Parathyroid adenoma (tissue), 2 donors: ENCODE data around the gene HKDC1.

ENCODE experiments used
- H2AFZ ChIP-seq: fragments of 300-600 bp; sonication (generic); one replicate; pipeline ENCODE4 v1.7.0; 2017; ENCODE audit warnings: antibody characterized with exemption, mild to moderate bottlenecking
- H3K27ac ChIP-seq: fragments of 300-600 bp; sonication (generic); one replicate; pipeline ENCODE4 v1.7.0; 2017
- H3K27me3 ChIP-seq: fragments of 300-600 bp; sonication (generic); one replicate; pipeline ENCODE4 v1.7.0; 2017; ENCODE audit warnings: low read length; ENCODE audit not compliant: control insufficient read depth, insufficient read depth
- H3K36me3 ChIP-seq: fragments of 300-600 bp; sonication (generic); one replicate; pipeline ENCODE4 v1.7.0; 2017; ENCODE audit warnings: low read length; ENCODE audit not compliant: control insufficient read depth, insufficient read depth
- H3K4me1 ChIP-seq: fragments of 300-600 bp; sonication (generic); one replicate; pipeline ENCODE4 v1.7.0; 2017; ENCODE audit warnings: control low read depth
- H3K4me2 ChIP-seq: fragments of 300-600 bp; sonication (generic); one replicate; pipeline ENCODE4 v1.7.0; 2017; ENCODE audit warnings: low read length
- H3K4me3 ChIP-seq: fragments of 300-600 bp; sonication (generic); one replicate; pipeline ENCODE4 v1.7.0; 2017; ENCODE audit warnings: low read depth, low read length
- H3K79me2 ChIP-seq: fragments of 300-600 bp; sonication (generic); one replicate; pipeline ENCODE4 v1.7.0; 2017; ENCODE audit warnings: control low read depth
- H3K9ac ChIP-seq: fragments of 300-600 bp; sonication (generic); one replicate; pipeline ENCODE4 v1.7.0; 2017; ENCODE audit warnings: mild to moderate bottlenecking
- H3K9me3 ChIP-seq: fragments of 300-600 bp; sonication (generic); one replicate; pipeline ENCODE4 v1.7.0; 2017; ENCODE audit warnings: low read length; ENCODE audit not compliant: control insufficient read depth
- TF ChIP-seq, protein P1 (sequence below): fragments of 300-600 bp; sonication (generic); IDR thresholded peaks from one replicate; pipeline ENCODE4 v1.7.0; 2017; ENCODE audit warnings: antibody characterized with exemption, mild to moderate bottlenecking
- donor health status: primary hyperparathyroidism.

The HKDC1 gene

DNA sequence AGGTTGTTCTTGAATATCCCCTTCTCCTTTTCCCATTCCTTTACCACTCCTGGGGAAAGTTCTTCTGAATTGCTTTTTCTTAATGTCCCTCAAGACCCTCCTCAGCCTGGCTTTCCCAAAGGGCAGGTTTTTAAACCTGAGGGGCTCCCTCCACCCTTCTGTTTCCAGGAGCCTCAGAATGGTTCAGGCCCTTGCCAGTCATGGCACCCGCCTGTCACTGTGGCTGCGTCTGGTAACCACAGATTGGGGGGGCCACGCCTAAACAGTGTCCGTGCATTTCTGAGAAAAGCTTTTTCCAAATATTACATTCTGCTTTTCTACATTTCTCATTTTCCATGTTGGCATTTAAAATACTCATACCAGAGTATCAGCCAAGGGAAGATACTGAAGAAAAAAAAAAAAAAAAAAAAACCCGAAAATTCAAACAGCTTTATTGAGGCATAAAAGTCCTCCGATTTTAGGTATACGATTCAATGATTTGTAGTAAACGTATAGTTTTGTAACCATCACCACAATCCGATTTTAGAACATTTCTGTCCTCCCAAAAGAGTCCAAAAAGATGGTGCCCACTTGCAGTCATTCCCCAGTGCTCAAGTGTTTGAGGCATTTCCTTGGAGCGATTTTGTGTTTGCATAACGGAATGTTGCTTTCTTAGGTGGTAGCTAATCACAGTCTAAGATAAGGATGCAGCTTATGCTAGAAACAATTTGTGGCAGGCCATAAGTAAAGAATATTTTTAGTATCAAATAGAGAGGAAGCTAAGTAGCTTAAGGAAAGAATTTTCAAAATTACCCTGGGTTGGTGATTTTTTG lies 22.1 kb downstream of the HKDC1 start:
- no peak overlapping the region for H3K4me3 ChIP-seq
- no peaks in the 10 kb centered on the region for H3K4me1 ChIP-seq
- H3K9me3 ChIP-seq = no peaks in the 10 kb centered on the region
- no peak overlapping the region for H3K4me2 ChIP-seq
- no peaks in the 10 kb centered on the region for H3K36me3 ChIP-seq
- H3K9ac ChIP-seq = no peak overlapping the region
- H3K27me3 ChIP-seq = no peaks in the 10 kb centered on the region
- H3K27ac ChIP-seq = no peak overlapping the region
- no peak overlapping the region for H2AFZ ChIP-seq
- no peaks in the 10 kb centered on the region for H3K79me2 ChIP-seq
- TF ChIP-seq, protein P1, sequence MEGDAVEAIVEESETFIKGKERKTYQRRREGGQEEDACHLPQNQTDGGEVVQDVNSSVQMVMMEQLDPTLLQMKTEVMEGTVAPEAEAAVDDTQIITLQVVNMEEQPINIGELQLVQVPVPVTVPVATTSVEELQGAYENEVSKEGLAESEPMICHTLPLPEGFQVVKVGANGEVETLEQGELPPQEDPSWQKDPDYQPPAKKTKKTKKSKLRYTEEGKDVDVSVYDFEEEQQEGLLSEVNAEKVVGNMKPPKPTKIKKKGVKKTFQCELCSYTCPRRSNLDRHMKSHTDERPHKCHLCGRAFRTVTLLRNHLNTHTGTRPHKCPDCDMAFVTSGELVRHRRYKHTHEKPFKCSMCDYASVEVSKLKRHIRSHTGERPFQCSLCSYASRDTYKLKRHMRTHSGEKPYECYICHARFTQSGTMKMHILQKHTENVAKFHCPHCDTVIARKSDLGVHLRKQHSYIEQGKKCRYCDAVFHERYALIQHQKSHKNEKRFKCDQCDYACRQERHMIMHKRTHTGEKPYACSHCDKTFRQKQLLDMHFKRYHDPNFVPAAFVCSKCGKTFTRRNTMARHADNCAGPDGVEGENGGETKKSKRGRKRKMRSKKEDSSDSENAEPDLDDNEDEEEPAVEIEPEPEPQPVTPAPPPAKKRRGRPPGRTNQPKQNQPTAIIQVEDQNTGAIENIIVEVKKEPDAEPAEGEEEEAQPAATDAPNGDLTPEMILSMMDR = no peak

DNA sequence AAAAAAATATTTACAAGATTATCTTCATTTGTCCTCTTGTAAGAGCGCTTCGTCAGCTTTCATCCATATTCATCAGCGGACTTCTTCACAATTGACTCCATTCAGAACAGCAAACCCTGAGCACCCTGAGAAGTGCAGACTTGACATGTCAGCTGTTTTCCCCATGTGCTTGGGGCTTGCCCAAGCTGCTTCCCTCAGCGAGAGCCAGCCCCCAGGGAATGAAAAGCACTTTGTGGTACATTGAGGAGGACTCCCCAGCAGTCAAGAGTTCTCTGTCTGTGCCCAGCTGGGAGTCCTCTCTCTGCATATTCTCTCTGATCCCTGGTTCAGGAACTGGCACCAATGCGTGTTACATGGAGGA lies 22.7 kb downstream of the HKDC1 start:
- no peak overlapping the region for H3K4me3 ChIP-seq
- no peak overlapping the region for H3K4me2 ChIP-seq
- no peaks in the 10 kb centered on the region for H3K9me3 ChIP-seq
- no peaks in the 10 kb centered on the region for H3K79me2 ChIP-seq
- no peaks in the 10 kb centered on the region for H3K27me3 ChIP-seq
- no peaks in the 10 kb centered on the region for H3K4me1 ChIP-seq
- no peak overlapping the region for H3K9ac ChIP-seq
- H3K36me3 ChIP-seq = no peaks in the 10 kb centered on the region
- no peak overlapping the region for H3K27ac ChIP-seq
- no peak overlapping the region for H2AFZ ChIP-seq
- TF ChIP-seq, protein P1 = no peak

DNA sequence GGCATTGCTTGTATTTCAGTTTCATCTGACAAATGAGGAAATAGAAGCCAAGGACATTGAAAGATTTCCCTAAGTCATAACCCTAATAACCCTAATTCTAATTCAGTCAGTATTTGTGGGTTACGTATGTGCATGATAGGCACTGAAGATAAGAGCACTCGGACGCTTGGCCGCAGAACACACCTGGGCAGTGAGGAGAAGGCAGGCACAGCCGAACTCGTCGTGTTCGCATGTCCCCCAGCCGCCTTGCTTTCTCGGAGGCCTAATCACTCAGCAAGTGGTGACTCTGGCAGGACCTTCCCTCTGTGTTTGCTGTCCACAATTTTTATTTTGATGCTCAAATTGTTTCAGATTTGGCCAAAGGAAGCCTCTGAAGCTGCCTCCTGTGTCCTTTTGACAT lies 23.7 kb downstream of the HKDC1 start:
- no peak overlapping the region for H3K4me2 ChIP-seq
- H3K4me1 ChIP-seq = no peaks in the 10 kb centered on the region
- H3K9me3 ChIP-seq = no peaks in the 10 kb centered on the region
- H3K36me3 ChIP-seq = no peaks in the 10 kb centered on the region
- H2AFZ ChIP-seq = no peak overlapping the region
- no peaks in the 10 kb centered on the region for H3K79me2 ChIP-seq
- no peaks in the 10 kb centered on the region for H3K27me3 ChIP-seq
- H3K9ac ChIP-seq = no peak overlapping the region
- TF ChIP-seq, protein P1 = no peak
- H3K27ac ChIP-seq = no peak overlapping the region
- no peak overlapping the region for H3K4me3 ChIP-seq

DNA sequence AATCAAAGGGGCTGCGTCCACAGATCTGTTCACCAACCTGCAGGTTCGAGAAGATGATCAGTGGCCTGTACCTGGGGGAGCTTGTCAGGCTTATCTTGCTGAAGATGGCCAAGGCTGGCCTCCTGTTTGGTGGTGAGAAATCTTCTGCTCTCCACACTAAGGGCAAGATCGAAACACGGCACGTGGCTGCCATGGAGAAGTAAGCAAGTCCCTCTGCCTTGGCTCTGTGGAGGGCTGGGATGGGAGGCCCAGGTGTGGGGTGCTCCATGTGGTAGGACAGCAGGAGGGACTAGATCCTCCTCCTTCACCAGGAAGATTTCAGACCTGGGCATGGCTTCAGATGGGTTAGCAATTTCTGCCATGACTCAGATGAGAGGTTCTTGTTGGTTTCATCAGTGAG lies 25.9 kb downstream of the HKDC1 start:
- no peak overlapping the region for H3K27ac ChIP-seq
- H3K9me3 ChIP-seq = no peaks in the 10 kb centered on the region
- H3K4me2 ChIP-seq = no peak overlapping the region
- H3K9ac ChIP-seq = no peak overlapping the region
- H3K4me3 ChIP-seq = no peak overlapping the region
- no peaks in the 10 kb centered on the region for H3K27me3 ChIP-seq
- H3K79me2 ChIP-seq = no peaks in the 10 kb centered on the region
- TF ChIP-seq, protein P1 = no peak
- no peak overlapping the region for H2AFZ ChIP-seq
- no peaks in the 10 kb centered on the region for H3K4me1 ChIP-seq
- H3K36me3 ChIP-seq = no peaks in the 10 kb centered on the region
